Spleen (tissue), 11 donors: ENCODE measurements around the gene XIRP2. TPM values are rescaled to one million over a fixed set of nuclear protein-coding genes. Genes with fewer than 3 reads are reported as not detected.

Experiments used
- DNase-seq: peaks from one replicate; pipeline ENCODE4 v3.0.0-alpha.2; 2020
- H3K27ac ChIP-seq, 8 donors: fragments of 200-600 bp; sonication (generic) in 7 of 8; 1 replicate in 4 of 8; 2 replicates in 4 of 8; pipeline versions ENCODE4 v1.5.0 to v1.8.0; 2016 to 2021; ENCODE audit warnings: inconsistent platforms in 4 of 8, mild to moderate bottlenecking in 4 of 8, moderate library complexity in 1 of 8
- H3K27me3 ChIP-seq, 7 donors: fragments of 200-600 bp; sonication (generic) in 6 of 7; replicated peaks in 1 of 7; 1 replicate in 4 of 7; 2 replicates in 3 of 7; pipeline versions ENCODE4 v1.5.0 to v1.8.0; 2016 to 2021; ENCODE audit warnings: inconsistent platforms in 3 of 7, mild to moderate bottlenecking in 1 of 7
- H3K36me3 ChIP-seq, 6 donors: fragments of 200-600 bp; sonication (generic) in 5 of 6; 1 replicate in 4 of 6; 2 replicates in 2 of 6; pipeline versions ENCODE4 v1.5.0 to v1.8.0; 2016 to 2021; ENCODE audit warnings: inconsistent platforms in 2 of 6
- H3K4me1 ChIP-seq, 6 donors: fragments of 200-600 bp; sonication (generic) in 5 of 6; 1 replicate in 3 of 6; 2 replicates in 3 of 6; pipeline versions ENCODE4 v1.5.0 to v1.8.0; 2016 to 2021; ENCODE audit warnings: inconsistent platforms in 3 of 6
- H3K4me3 ChIP-seq, 8 donors: fragments of 200-600 bp; sonication (generic) in 7 of 8; 1 replicate in 4 of 8; 2 replicates in 4 of 8; pipeline versions ENCODE4 v1.5.0 to v1.8.0; 2016 to 2021; ENCODE audit warnings: inconsistent platforms in 4 of 8, mild to moderate bottlenecking in 4 of 8, moderate library complexity in 2 of 8
- H3K9me3 ChIP-seq, 8 donors: fragments of 200-600 bp; sonication (generic) in 7 of 8; 1 replicate in 4 of 8; 2 replicates in 4 of 8; pipeline versions ENCODE4 v1.5.0 to v1.8.0; 2016 to 2021; ENCODE audit warnings: inconsistent platforms in 4 of 8
- POLR2A ChIP-seq, 3 donors: fragments of 450-650 bp; IDR thresholded peaks; one replicate each; pipeline ENCODE4 v1.5.1; 2017; ENCODE audit warnings: antibody characterized with exemption in 3 of 3, mild to moderate bottlenecking in 1 of 3
- POLR2AphosphoS5 ChIP-seq, 3 donors: sonication (generic); formaldehyde crosslinking; IDR thresholded peaks; one replicate each; pipeline ENCODE4 v1.5.1; 2017; ENCODE audit warnings: antibody characterized with exemption in 3 of 3
- WGBS, 5 donors: extraction: QIAGEN DNeasy Blood & Tissue Kit in 3 of 5; methylation state at CpG; one replicate each; pipeline versions ENCODE4 v1.1.5 to v1.1.7; 2013 to 2018; 5-methylcytosine and 5-hydroxymethylcytosine counted together
- intact Hi-C: fragments of 100-400 bp; cut with DNase I; formaldehyde crosslinking; loops from one replicate; pipeline ENCODE4 v1.15.0; 2023; ENCODE audit warnings: low total_unique reads
- polyA plus RNA-seq, 3 donors: library from polyadenylated mRNA; stranded (reverse); fragments of 200-250 nt; gene quantifications; one replicate each; pipeline ENCODE4 v1.2.1, GENCODE V29; 2013
- total RNA-seq, 7 donors: library from RNA; depleted of rRNA in 3 of 7; stranded (reverse); fragments of >200 nt in 3 of 7; fragmentation: NEBNext Ultra II Directional in 4 of 7; extraction: Animal tissue kit (Norgen Biotek cat#: 25700) in 4 of 7; gene quantifications; one replicate each; pipeline versions ENCODE4 v1.1.0 to v1.2.1, GENCODE V29; 2016 to 2021
- TF ChIP-seq, protein P1 (sequence below), 11 experiments: fragments of 200-600 bp in 7 of 11; fragments of 450-650 bp in 4 of 11; sonication (generic) in 4 of 11; IDR thresholded peaks in 8 of 11; conservative IDR thresholded peaks in 3 of 11; 1 replicate in 7 of 11; 2 replicates in 4 of 11; pipeline versions ENCODE4 v1.4.0 to v1.8.0; 2016 to 2021; ENCODE audit warnings: antibody characterized with exemption in 11 of 11, inconsistent platforms in 4 of 11, mild to moderate bottlenecking in 1 of 11
- donor health status: healthy with polysubstance abuse.
- donor health status: DM: no; HTN: no; CAD: no; lungs with moderate emphysema.
- donor health status: DM: no; HTN: no; CAD: no.
- donor health status: Bipolar disorder and iron deficiency.
- donor health status: healthy.
- donor health status: DM: no; HTN: no; CAD: no.
- donor health status: DM: yes; HTN: yes; CAD: no.

XIRP2 gene
- total and polyA plus RNA-seq, 10 donors: 0.10 to 3.2 (median 0.47) TPM

DNA sequence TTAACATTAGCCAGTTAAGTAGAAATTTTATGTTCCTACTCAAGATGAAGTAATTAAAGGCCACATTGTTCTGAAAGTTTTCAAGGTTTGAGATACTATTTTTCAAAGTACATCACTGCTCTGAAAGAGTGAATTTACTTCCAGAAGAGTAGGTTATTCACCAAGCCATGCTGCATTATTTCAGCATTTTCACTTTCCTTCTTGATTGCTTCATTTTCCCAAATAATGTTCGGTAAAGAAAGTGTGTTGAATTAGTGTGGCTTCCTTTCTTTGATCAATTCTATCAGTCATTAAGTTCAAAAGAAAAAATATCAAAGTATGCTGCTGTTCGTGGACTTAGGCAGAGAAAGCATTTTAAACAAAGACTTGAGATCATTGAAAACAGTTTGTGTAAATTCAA is 310.3 kb downstream of the XIRP2 start:
- H3K9me3 ChIP-seq: no peaks in the 10 kb centered on the region
- no peak for TF ChIP-seq POLR2AphosphoS5 (IDR thresholded peaks at IDR 0.05)
- TF ChIP-seq, protein P1, sequence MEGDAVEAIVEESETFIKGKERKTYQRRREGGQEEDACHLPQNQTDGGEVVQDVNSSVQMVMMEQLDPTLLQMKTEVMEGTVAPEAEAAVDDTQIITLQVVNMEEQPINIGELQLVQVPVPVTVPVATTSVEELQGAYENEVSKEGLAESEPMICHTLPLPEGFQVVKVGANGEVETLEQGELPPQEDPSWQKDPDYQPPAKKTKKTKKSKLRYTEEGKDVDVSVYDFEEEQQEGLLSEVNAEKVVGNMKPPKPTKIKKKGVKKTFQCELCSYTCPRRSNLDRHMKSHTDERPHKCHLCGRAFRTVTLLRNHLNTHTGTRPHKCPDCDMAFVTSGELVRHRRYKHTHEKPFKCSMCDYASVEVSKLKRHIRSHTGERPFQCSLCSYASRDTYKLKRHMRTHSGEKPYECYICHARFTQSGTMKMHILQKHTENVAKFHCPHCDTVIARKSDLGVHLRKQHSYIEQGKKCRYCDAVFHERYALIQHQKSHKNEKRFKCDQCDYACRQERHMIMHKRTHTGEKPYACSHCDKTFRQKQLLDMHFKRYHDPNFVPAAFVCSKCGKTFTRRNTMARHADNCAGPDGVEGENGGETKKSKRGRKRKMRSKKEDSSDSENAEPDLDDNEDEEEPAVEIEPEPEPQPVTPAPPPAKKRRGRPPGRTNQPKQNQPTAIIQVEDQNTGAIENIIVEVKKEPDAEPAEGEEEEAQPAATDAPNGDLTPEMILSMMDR (IDR thresholded peaks at IDR 0.05 in 8 of 11, conservative IDR thresholded peaks at IDR 0.05 in 3 of 11): no peak
- no peak for TF ChIP-seq POLR2A (IDR thresholded peaks at IDR 0.05)
- intact Hi-C loops: no loop called here

DNA sequence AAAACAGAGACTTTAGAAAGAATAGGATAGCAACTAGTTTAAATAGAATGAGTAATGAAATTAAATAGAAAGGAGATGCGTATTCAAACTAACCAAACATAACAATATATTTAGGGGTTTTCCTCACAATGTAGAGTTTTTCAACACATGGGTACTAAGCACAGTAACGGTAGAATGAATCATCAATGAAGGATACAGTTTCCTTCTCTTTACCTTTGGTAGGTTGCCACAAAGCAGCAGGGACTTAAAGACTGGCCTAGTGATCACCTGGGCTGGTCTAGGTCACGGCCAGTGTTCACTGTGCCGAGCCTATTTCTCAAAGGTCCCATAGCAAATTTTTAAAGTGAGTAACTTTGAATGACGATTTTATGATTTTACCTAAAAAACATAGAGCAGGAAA is 311.7 kb downstream of the XIRP2 start:
- H3K27ac ChIP-seq: no peak overlapping the region
- intact Hi-C loops: no loop called here
- TF ChIP-seq, protein P1 (IDR thresholded peaks at IDR 0.05 in 8 of 11, conservative IDR thresholded peaks at IDR 0.05 in 3 of 11): no peak
- TF ChIP-seq POLR2AphosphoS5 (IDR thresholded peaks at IDR 0.05): no peak
- no peak for TF ChIP-seq POLR2A (IDR thresholded peaks at IDR 0.05)
- no peaks in the 10 kb centered on the region for H3K36me3 ChIP-seq
- peaks cover 0 to 19% (median 9%) of the 10 kb centered on the region in 6 donors for H3K4me1 ChIP-seq
- no peaks in the 10 kb centered on the region for H3K27me3 ChIP-seq
- no peaks in the 10 kb centered on the region for H3K9me3 ChIP-seq
- H3K4me3 ChIP-seq: no peak overlapping the region
- WGBS, 5 donors: 81 to 88% (median 85%) methylated on average over 5 of the region's 5 CpGs
- no peak for DNase-seq

More for the DNA sequence above, 310.3 kb downstream of the XIRP2 start:
- H3K4me1 ChIP-seq: peaks cover 0 to 19% (median 9%) of the 10 kb centered on the region in 6 donors
- no peaks in the 10 kb centered on the region for H3K27me3 ChIP-seq
- no peak overlapping the region for H3K27ac ChIP-seq
- H3K36me3 ChIP-seq: no peaks in the 10 kb centered on the region
- DNase-seq: no peak
- no peak overlapping the region for H3K4me3 ChIP-seq
- 55 to 69% (median 61%) methylated on average over 2 of the region's 2 CpGs for WGBS, 5 donors

DNA sequence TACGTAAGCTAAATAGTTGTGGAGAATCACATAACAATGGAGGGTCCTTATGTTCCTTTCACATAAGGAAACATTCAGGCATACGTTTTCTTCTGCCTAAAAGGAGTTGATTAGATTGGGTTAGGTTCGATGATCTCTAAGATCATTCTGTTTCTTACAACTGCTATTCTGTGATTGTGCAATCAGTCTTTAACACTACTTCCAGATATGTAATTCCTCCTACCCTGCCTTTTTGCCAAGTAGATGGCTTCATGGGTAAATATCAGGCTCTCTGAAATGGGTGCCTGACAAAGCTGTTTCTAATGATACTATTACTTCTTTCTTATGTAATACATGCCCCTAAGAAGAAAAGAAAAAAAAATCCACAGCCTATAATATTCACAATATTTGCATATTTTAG is 321.5 kb downstream of the XIRP2 start:
- H3K27me3 ChIP-seq: no peaks in the 10 kb centered on the region
- H3K4me3 ChIP-seq: no peak overlapping the region
- TF ChIP-seq POLR2A (IDR thresholded peaks at IDR 0.05) (no peak), POLR2AphosphoS5 (IDR thresholded peaks at IDR 0.05) (no peak)
- TF ChIP-seq, protein P1 (IDR thresholded peaks at IDR 0.05 in 8 of 11, conservative IDR thresholded peaks at IDR 0.05 in 3 of 11): no peak
- no peaks in the 10 kb centered on the region for H3K9me3 ChIP-seq
- no peaks in the 10 kb centered on the region for H3K36me3 ChIP-seq
- no peak overlapping the region for H3K27ac ChIP-seq
- DNase-seq: no peak
- WGBS, 5 donors: 52 to 76% (median 61%) methylated on average over 3 of the region's 3 CpGs
- intact Hi-C loops: loop anchor here (10.0 kb wide), 1 partner anchor 505 kb away; no protein-coding TSS in a partner anchor
- H3K4me1 ChIP-seq: no peaks in the 10 kb centered on the region

DNA sequence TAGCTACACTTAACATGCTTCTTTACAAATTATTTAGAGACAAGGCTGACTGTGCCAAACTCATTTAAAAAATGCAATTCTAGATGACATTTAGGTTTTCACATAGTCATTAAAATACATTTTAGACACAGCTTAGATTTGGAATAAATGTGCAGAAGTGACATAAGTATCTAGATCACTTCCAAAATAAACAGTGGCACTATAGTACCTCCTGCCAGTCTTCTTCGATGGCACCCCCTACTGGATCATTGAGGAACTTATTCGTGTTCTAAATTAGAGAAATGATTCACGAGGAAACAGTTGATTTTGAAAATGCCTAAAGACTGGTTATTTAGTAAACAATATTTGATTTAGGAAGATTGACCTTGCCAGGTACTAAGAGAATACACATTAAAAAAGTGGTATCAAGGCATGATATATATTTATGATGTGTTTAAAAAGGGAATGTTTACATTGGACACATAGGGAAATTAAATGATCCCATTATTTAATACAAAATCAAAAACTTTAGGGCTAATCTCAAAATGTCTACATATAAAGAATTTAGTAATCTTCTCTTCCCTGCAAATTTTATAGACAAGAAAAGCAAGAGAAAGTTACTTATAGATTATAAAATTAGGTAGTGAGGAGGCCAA is 323.9 kb downstream of the XIRP2 start:
- Histone ChIP-seq H3K27ac (no peak overlapping the region), H3K4me3 (no peak overlapping the region), H3K36me3 (no peaks in the 10 kb centered on the region), H3K9me3 (no peaks in the 10 kb centered on the region), H3K27me3 (no peaks in the 10 kb centered on the region), H3K4me1 (no peaks in the 10 kb centered on the region)
- no peak for DNase-seq
- 1 to 3% (median 3%) methylated on average over 3 of the region's 3 CpGs for WGBS, 5 donors
- intact Hi-C loops: loop anchor here (10.0 kb wide), 1 partner anchor 507 kb away; no protein-coding TSS in a partner anchor
- TF ChIP-seq POLR2AphosphoS5 (IDR thresholded peaks at IDR 0.05): no peak
- TF ChIP-seq, protein P1 (IDR thresholded peaks at IDR 0.05 in 8 of 11, conservative IDR thresholded peaks at IDR 0.05 in 3 of 11): peak; percentile 3 to 68 (median 52)
